Vagina (tissue), 2 donors: ENCODE measurements around the gene TENM4. TPM values are rescaled to one million over a fixed set of nuclear protein-coding genes. Genes with fewer than 3 reads are reported as not detected.

Experiments used
- DNase-seq, 2 donors: peaks; one replicate each; pipeline ENCODE4 v3.0.0-alpha.2; 2017; ENCODE audit errors: extremely low spot score in 2 of 2
- H3K27ac ChIP-seq: fragments of 200-600 bp; sonication (generic); one replicate; pipeline ENCODE4 v1.5.1; 2019
- H3K27me3 ChIP-seq: fragments of 200-600 bp; sonication (generic); one replicate; pipeline ENCODE4 v1.5.1; 2019
- H3K36me3 ChIP-seq, 2 donors: fragments of 200-600 bp; sonication (generic); one replicate each; pipeline ENCODE4 v1.5.1; 2017 to 2019
- H3K4me1 ChIP-seq: fragments of 200-600 bp; sonication (generic); one replicate; pipeline ENCODE4 v1.5.1; 2019
- H3K4me3 ChIP-seq, 2 donors: fragments of 200-600 bp; sonication (generic); 1 replicate in 1 of 2; 2 replicates in 1 of 2; pipeline ENCODE4 v1.5.1; 2016 to 2019
- H3K9me3 ChIP-seq: fragments of 200-600 bp; sonication (generic); one replicate; pipeline ENCODE4 v1.5.1; 2019
- CTCF ChIP-seq, 3 experiments: fragments of 450-650 bp in 2 of 3; fragments of 200-600 bp in 1 of 3; sonication (generic) in 1 of 3; IDR thresholded peaks; one replicate each; pipeline ENCODE4 v1.5.1; 2017 to 2019; ENCODE audit warnings: antibody characterized with exemption in 3 of 3, mild to moderate bottlenecking in 2 of 3, moderate library complexity in 2 of 3
- POLR2A ChIP-seq, 2 donors: fragments of 450-650 bp; IDR thresholded peaks; one replicate each; pipeline ENCODE4 v1.6.1; 2017; ENCODE audit warnings: antibody characterized with exemption in 2 of 2, mild to moderate bottlenecking in 2 of 2, moderate library complexity in 2 of 2
- POLR2AphosphoS5 ChIP-seq, 2 donors: sonication (generic); formaldehyde crosslinking; IDR thresholded peaks; one replicate each; pipeline ENCODE4 v1.9.0; 2017; ENCODE audit warnings: antibody characterized with exemption in 2 of 2, mild to moderate bottlenecking in 2 of 2, low read depth in 1 of 2; ENCODE audit not compliant: insufficient read depth in 1 of 2
- intact Hi-C: fragments of 100-400 bp; cut with DNase I; formaldehyde crosslinking; loops from one replicate; pipeline ENCODE4 v1.15.1; 2023
- total RNA-seq: library from RNA; depleted of rRNA; stranded (reverse); fragments of >200 nt; gene quantifications from one replicate; pipeline ENCODE4 v1.2.3, GENCODE V29; 2016

Gene TENM4
- total RNA-seq, 1 donor from 2014 or later = 12.5 TPM

- Histone ChIP-seq H3K4me1 (no peaks in the 10 kb centered on the region), H3K4me3 (no peak overlapping the region), H3K27ac (no peak overlapping the region), H3K27me3 (no peaks in the 10 kb centered on the region), H3K36me3 (no peaks in the 10 kb centered on the region), H3K9me3 (no peaks in the 10 kb centered on the region)
- intact Hi-C loops = no loop called here
- TF ChIP-seq CTCF (IDR thresholded peaks at IDR 0.05) = no peak
- no peak for TF ChIP-seq POLR2A (IDR thresholded peaks at IDR 0.05)
- TF ChIP-seq POLR2AphosphoS5 (IDR thresholded peaks at IDR 0.05; ENCODE audit: insufficient read depth in 1 of 2, low read depth in 1 of 2) = no peak
- no peak for DNase-seq
These were observed 184.9 kb downstream of the TENM4 start for GRCh38 chr11:79255965-79256364.

GRCh38 chr11:79253280-79253679 is 187.6 kb downstream of the TENM4 start:
- intact Hi-C loops = no loop called here
- DNase-seq = no peak
- no peaks in the 10 kb centered on the region for H3K4me1 ChIP-seq
- H3K9me3 ChIP-seq = no peaks in the 10 kb centered on the region
- no peaks in the 10 kb centered on the region for H3K27me3 ChIP-seq
- H3K4me3 ChIP-seq = no peak overlapping the region
- TF ChIP-seq CTCF (IDR thresholded peaks at IDR 0.05) (no peak), POLR2AphosphoS5 (IDR thresholded peaks at IDR 0.05; ENCODE audit: insufficient read depth in 1 of 2, low read depth in 1 of 2) (no peak), POLR2A (IDR thresholded peaks at IDR 0.05) (no peak)
- H3K27ac ChIP-seq = no peak overlapping the region
- no peaks in the 10 kb centered on the region for H3K36me3 ChIP-seq

- DNase-seq = no peak
- Histone ChIP-seq H3K36me3 (no peaks in the 10 kb centered on the region), H3K4me3 (no peak overlapping the region), H3K9me3 (no peaks in the 10 kb centered on the region), H3K4me1 (peaks cover 9% of the 10 kb centered on the region), H3K27ac (no peak overlapping the region), H3K27me3 (no peaks in the 10 kb centered on the region)
- no peak for TF ChIP-seq CTCF (IDR thresholded peaks at IDR 0.05)
- TF ChIP-seq POLR2AphosphoS5 (IDR thresholded peaks at IDR 0.05; ENCODE audit: insufficient read depth in 1 of 2, low read depth in 1 of 2) = no peak
- TF ChIP-seq POLR2A (IDR thresholded peaks at IDR 0.05) = no peak
- intact Hi-C loops = no loop called here
These were observed 191.4 kb downstream of the TENM4 start for GRCh38 chr11:79249295-79249993.

- H3K27me3 ChIP-seq = no peaks in the 10 kb centered on the region
- H3K4me1 ChIP-seq = peaks cover 19% of the 10 kb centered on the region
- H3K9me3 ChIP-seq = no peaks in the 10 kb centered on the region
- no peaks in the 10 kb centered on the region for H3K36me3 ChIP-seq
- TF ChIP-seq POLR2A (IDR thresholded peaks at IDR 0.05) = no peak
- no peak for TF ChIP-seq POLR2AphosphoS5 (IDR thresholded peaks at IDR 0.05; ENCODE audit: insufficient read depth in 1 of 2, low read depth in 1 of 2)
- no peak for TF ChIP-seq CTCF (IDR thresholded peaks at IDR 0.05)
- peak overlapping the region; percentile 42 for H3K27ac ChIP-seq
- no peak for DNase-seq
- no peak overlapping the region for H3K4me3 ChIP-seq
- intact Hi-C loops = no loop called here
These were observed 196.0 kb downstream of the TENM4 start for GRCh38 chr11:79244798-79245197.

GRCh38 chr11:79244241-79244772 is 196.5 kb downstream of the TENM4 start:
- DNase-seq = no peak
- intact Hi-C loops = no loop called here
- H3K27me3 ChIP-seq = no peaks in the 10 kb centered on the region

More at GRCh38 chr11:79244241-79244772, 196.5 kb downstream of the TENM4 start:
- no peaks in the 10 kb centered on the region for H3K36me3 ChIP-seq
- H3K4me3 ChIP-seq = no peak overlapping the region
- peak overlapping the region; percentile 42 for H3K27ac ChIP-seq
- H3K4me1 ChIP-seq = peaks cover 19% of the 10 kb centered on the region
- no peak for TF ChIP-seq CTCF (IDR thresholded peaks at IDR 0.05)
- peak in 1 of 2 donors; percentile 87 for TF ChIP-seq POLR2AphosphoS5 (IDR thresholded peaks at IDR 0.05; ENCODE audit: insufficient read depth in 1 of 2, low read depth in 1 of 2)
- TF ChIP-seq POLR2A (IDR thresholded peaks at IDR 0.05) = no peak
- no peaks in the 10 kb centered on the region for H3K9me3 ChIP-seq
